ENCODE measurements around the gene NUDT7.

GRCh38 chr16:77683397-77684180 is 38.7 kb upstream of the NUDT7 start:
- TF ChIP-seq CTCF (IDR thresholded peaks at IDR 0.05; ENCODE audit: low read length) (no peak), EZH2 (IDR thresholded peaks at IDR 0.05; ENCODE audit: borderline replicate concordance, low read length) (no peak)

Measured in OCI-LY1 (cell line).